GM23248 (cell line): ENCODE results near the gene PJA2. TPM values are rescaled to one million over a fixed set of nuclear protein-coding genes. Genes with fewer than 3 reads are reported as not detected.
A peak's percentile ranks its signal among the peaks of the same experiment; 100 is the strongest.

Experiments used
- DNase-seq: peaks from one replicate; pipeline ENCODE4 v3.0.0-alpha.2; 2015
- H2AFZ ChIP-seq: fragments of 200-600 bp; sonication (generic); 2 replicates; pipeline ENCODE4 v1.6.1; 2016; ENCODE audit warnings: antibody characterized with exemption
- H3F3A ChIP-seq: fragments of 200-600 bp; sonication (generic); 2 replicates; pipeline ENCODE4 v1.6.1; 2016; ENCODE audit warnings: mild to moderate bottlenecking, antibody characterized with exemption, mixed run types; ENCODE audit not compliant: insufficient read depth
- H3K27ac ChIP-seq: fragments of 200-600 bp; sonication (generic); 2 replicates; pipeline ENCODE4 v1.5.1; 2016; ENCODE audit warnings: mild to moderate bottlenecking
- H3K27me3 ChIP-seq: fragments of 200-600 bp; sonication (generic); replicated peaks from 2 replicates; pipeline ENCODE4 v1.6.1; 2016; ENCODE audit warnings: mild to moderate bottlenecking; ENCODE audit not compliant: insufficient read depth
- H3K36me3 ChIP-seq: fragments of 200-600 bp; sonication (generic); 2 replicates; pipeline ENCODE4 v1.6.1; 2016; ENCODE audit warnings: low read depth, mild to moderate bottlenecking
- H3K4me1 ChIP-seq: fragments of 200-600 bp; sonication (generic); 2 replicates; pipeline ENCODE4 v1.6.1; 2016; ENCODE audit warnings: mild to moderate bottlenecking; ENCODE audit not compliant: insufficient read depth
- H3K4me2 ChIP-seq: fragments of 200-600 bp; sonication (generic); one replicate; pipeline ENCODE4 v1.6.1; 2016; ENCODE audit warnings: mild to moderate bottlenecking; ENCODE audit not compliant: unreplicated experiment
- H3K4me3 ChIP-seq: fragments of 200-600 bp; sonication (generic); 2 replicates; pipeline ENCODE4 v1.5.1; 2016; ENCODE audit warnings: mild to moderate bottlenecking
- H3K79me2 ChIP-seq: fragments of 200-600 bp; sonication (generic); 2 replicates; pipeline ENCODE4 v1.6.1; 2016; ENCODE audit warnings: mild to moderate bottlenecking; ENCODE audit not compliant: insufficient read depth
- H3K9ac ChIP-seq: fragments of 200-600 bp; sonication (generic); 2 replicates; pipeline ENCODE4 v1.6.1; 2016; ENCODE audit warnings: mild to moderate bottlenecking
- H3K9me2 ChIP-seq: fragments of 200-600 bp; sonication (generic); 2 replicates; pipeline ENCODE4 v1.6.1; 2016; ENCODE audit warnings: mixed run types, mild to moderate bottlenecking, moderate library complexity; ENCODE audit not compliant: insufficient read depth
- H3K9me3 ChIP-seq: fragments of 200-600 bp; sonication (generic); one replicate; pipeline ENCODE4 v1.6.1; 2017; ENCODE audit warnings: low read depth
- H4K20me1 ChIP-seq: fragments of 200-600 bp; sonication (generic); 2 replicates; pipeline ENCODE4 v1.6.0; 2016; ENCODE audit not compliant: insufficient read depth
- EZH2 ChIP-seq: fragments of 200-600 bp; sonication (generic); IDR thresholded peaks from 2 replicates; pipeline ENCODE4 v1.6.1; 2018; ENCODE audit warnings: antibody characterized with exemption, mild to moderate bottlenecking; ENCODE audit not compliant: insufficient read depth, poor library complexity, severe bottlenecking
- EZH2phosphoT487 ChIP-seq: fragments of 200-600 bp; sonication (generic); IDR thresholded peaks from 2 replicates; pipeline ENCODE4 v1.6.1; 2018; ENCODE audit warnings: antibody characterized with exemption, moderate library complexity, mild to moderate bottlenecking, low read depth; ENCODE audit not compliant: insufficient read depth
- WGBS, 2 experiments: methylation state at CpG; one replicate each; pipeline ENCODE4 v1.1.6; 2015 to 2017; ENCODE audit warnings: low lambda C conversion rate in 2 of 2, low coverage in 1 of 2; ENCODE audit errors: missing lambda C conversion rate in 2 of 2; 5-methylcytosine and 5-hydroxymethylcytosine counted together
- in situ Hi-C: fragments of 300-500 bp; cut with MboI; formaldehyde crosslinking; loops from 2 replicates; pipeline ENCODE4 v1.15.0; 2020
- polyA plus RNA-seq: library from polyadenylated mRNA; unstranded; fragments of >200 nt; fragmentation: Nextera tagmentation; extraction: Ambion mirVana; gene quantifications from 2 replicates; pipeline ENCODE4 v1.2.1, GENCODE V29; 2016
- total RNA-seq: library from RNA; depleted of rRNA; stranded (reverse); fragments of >200 nt; shearing (Covaris generic); gene quantifications from 2 replicates; pipeline ENCODE4 v1.2.3, GENCODE V29; 2014; rRNA removed

Gene PJA2
- total RNA-seq (95.3 and 97.0 TPM in 2 replicates), polyA plus RNA-seq (76.4 and 79.8 TPM in 2 replicates)

DNA sequence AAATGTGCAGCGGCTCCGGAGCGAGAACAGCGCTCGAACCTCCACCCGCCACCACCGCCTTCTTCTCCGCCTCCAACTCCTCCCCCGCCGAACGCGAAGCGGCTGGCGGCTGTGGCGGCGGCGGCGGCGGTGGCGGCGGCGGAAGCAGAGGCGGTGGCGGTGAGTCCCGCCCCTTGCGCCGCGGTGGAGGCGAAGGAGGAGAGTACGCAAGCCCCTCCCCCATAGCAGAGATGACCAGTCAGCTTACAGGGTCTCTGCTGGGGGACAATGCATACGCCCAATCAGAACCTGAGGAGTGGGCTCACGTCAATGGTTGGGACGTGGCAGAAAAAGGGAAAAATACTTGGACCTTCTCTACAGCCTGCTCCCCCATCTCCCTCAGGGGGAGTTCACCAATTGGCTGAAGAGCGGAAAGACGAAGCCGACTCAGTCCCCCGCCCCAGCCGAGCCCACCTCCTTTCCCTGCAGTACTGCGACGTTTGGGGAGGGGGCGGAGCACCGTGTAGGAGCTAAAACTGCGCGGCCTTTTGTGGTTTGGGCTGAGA is at the start of gene PJA2:
PJA2 (minus strand) TSS at position 131 of the 545 bp plus-strand sequence. CDS start 26,541 bp downstream, outside the sequence.
- Histone ChIP-seq H3K4me3 (peak within 1 kb of the TSS; percentile 100), H2AFZ (peak within 1 kb of the TSS; percentile 82), H3K79me2 (peaks cover 43% of the 10 kb centered on the region), H3K4me1 (peaks cover 30% of the 10 kb centered on the region), H3K36me3 (no peaks in the 10 kb centered on the region), H3F3A (peaks cover 39% of the 10 kb centered on the region), H4K20me1 (peaks cover 23% of the 10 kb centered on the region; the same call in 1 of the 2 replicates), H3K27me3 (no peaks in the 10 kb centered on the region), H3K9me2 (no peaks in the 10 kb centered on the region), H3K9me3 (no peaks in the 10 kb centered on the region), H3K27ac (peak within 1 kb of the TSS; percentile 99), H3K9ac (peak within 1 kb of the TSS; percentile 99), H3K4me2 (peak within 1 kb of the TSS; percentile 94)
- in situ Hi-C loops: no loop called here
- WGBS, 2 experiments: 1% methylated on average over 40 to 44 of the region's 44 CpGs
- peak; percentile 100 for DNase-seq
- TF ChIP-seq EZH2 (no peak), EZH2phosphoT487 (no peak)

GRCh38 chr5:109455598-109456096 is 45.9 kb upstream of the PJA2 start:
- in situ Hi-C loops: no loop called here

DNA sequence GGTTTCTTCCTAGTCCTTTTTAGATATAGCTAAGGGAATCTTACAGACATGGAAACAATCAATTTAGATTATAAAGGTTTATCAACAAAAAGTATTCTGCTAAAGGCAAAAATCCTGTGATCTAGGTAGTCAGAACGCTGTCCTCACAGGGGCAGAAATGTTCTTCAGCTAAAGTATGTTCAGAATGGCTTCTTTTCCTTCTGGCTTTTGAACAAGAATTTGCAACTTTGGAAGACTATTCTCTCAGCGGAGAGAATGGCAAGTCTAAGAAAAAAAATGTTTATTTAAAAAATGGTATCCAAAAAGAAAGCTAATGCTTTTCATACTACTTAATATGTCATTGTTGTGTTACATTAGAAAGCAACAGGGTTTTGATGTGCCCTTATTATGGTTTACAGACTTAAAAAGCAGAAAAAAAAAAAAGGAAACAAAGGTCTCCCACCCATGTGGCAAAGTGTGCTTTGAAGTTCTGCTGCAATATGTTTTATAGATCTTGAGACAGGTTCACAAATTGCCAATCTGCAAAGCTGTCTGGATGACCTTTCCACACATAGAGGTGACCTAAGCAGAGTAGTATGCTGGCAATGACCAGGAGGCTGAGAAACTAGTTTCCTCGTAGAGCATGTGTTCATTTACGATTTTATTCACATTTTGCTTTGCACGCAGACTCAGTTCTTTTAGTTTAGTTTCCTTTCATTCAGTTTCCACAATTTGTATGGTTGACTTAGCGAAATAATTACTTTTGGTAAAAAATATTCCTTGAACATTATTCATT is 45.1 kb upstream of the PJA2 start:
- Histone ChIP-seq H3K79me2 (no peaks in the 10 kb centered on the region), H3K4me1 (peaks cover 34% of the 10 kb centered on the region), H3K4me2 (peak overlapping the region; percentile 60), H3K9me3 (no peaks in the 10 kb centered on the region), H3K27me3 (no peaks in the 10 kb centered on the region), H2AFZ (peak overlapping the region; percentile 48), H3K36me3 (no peaks in the 10 kb centered on the region), H3K4me3 (peak overlapping the region; percentile 51), H3F3A (peaks cover 19% of the 10 kb centered on the region), H4K20me1 (no peaks in the 10 kb centered on the region), H3K9me2 (no peaks in the 10 kb centered on the region), H3K9ac (peak overlapping the region; percentile 77), H3K27ac (peak overlapping the region; percentile 92)
- TF ChIP-seq EZH2 (no peak), EZH2phosphoT487 (no peak)
- 15 to 17% methylated on average over 6 of the region's 6 CpGs for WGBS, 2 experiments
- in situ Hi-C loops: no loop called here
- DNase-seq: peak; percentile 85

More at GRCh38 chr5:109455598-109456096, 45.9 kb upstream of the PJA2 start:
- Histone ChIP-seq H3F3A (peaks cover 19% of the 10 kb centered on the region), H4K20me1 (no peaks in the 10 kb centered on the region), H3K27me3 (no peaks in the 10 kb centered on the region), H3K79me2 (no peaks in the 10 kb centered on the region), H3K27ac (peak overlapping the region; percentile 92), H3K4me3 (peak overlapping the region; percentile 51), H3K4me1 (peaks cover 34% of the 10 kb centered on the region), H2AFZ (peak overlapping the region; percentile 48), H3K9ac (peak overlapping the region; percentile 77), H3K9me2 (no peaks in the 10 kb centered on the region), H3K36me3 (no peaks in the 10 kb centered on the region), H3K9me3 (no peaks in the 10 kb centered on the region), H3K4me2 (peak overlapping the region; percentile 60)
- TF ChIP-seq EZH2: no peak
- no peak for TF ChIP-seq EZH2phosphoT487
- 0 to 1% methylated on average over 3 of the region's 3 CpGs for WGBS, 2 experiments
- DNase-seq: peak; percentile 98

GRCh38 chr5:109453251-109453650 is 43.5 kb upstream of the PJA2 start:
- peaks cover 19% of the 10 kb centered on the region for H3F3A ChIP-seq
- no peak overlapping the region for H3K4me3 ChIP-seq
- peaks cover 34% of the 10 kb centered on the region for H3K4me1 ChIP-seq
- H3K9me3 ChIP-seq: no peaks in the 10 kb centered on the region
- H3K27ac ChIP-seq: no peak overlapping the region
- no peak overlapping the region for H3K4me2 ChIP-seq
- no peaks in the 10 kb centered on the region for H3K27me3 ChIP-seq
- no peaks in the 10 kb centered on the region for H3K9me2 ChIP-seq
- H3K36me3 ChIP-seq: no peaks in the 10 kb centered on the region
- in situ Hi-C loops: no loop called here
- H2AFZ ChIP-seq: 0 out of 2 replicates have a peak overlapping the region, but pooled peaks have one; percentile 8
- TF ChIP-seq EZH2: no peak
- no peak for TF ChIP-seq EZH2phosphoT487
- peak; percentile 20 for DNase-seq
- no peaks in the 10 kb centered on the region for H4K20me1 ChIP-seq
- no peak overlapping the region for H3K9ac ChIP-seq
- H3K79me2 ChIP-seq: no peaks in the 10 kb centered on the region
